ENCODE data around the gene PPP1R14C. TPM values are rescaled to one million over a fixed set of nuclear protein-coding genes. Genes with fewer than 3 reads are reported as not detected.

Gene PPP1R14C
- total RNA-seq, 2 donors from 2014 or later, result 0.95 to 1.3 TPM

DNA sequence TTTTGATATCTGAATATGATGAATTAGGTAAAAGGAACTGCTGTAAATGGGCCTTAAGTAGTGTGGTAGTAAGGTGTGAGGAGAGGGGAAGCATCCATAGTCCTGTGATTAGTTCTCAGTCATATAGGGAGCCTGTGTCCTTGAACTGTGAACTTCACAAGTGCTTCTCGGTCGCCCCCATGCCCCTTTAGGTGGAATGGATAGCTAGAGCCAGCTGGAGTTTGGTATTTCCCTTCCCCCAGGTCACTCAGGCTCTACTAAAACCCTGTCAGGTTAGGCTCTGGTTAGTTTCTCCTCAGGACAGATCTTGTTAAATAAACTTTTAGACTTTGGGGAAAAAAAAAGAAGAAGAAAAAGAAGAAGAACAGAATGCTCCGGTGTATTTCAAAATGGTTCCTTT, 82.0 kb downstream of the PPP1R14C start:
- H3K4me1 ChIP-seq (ENCODE audit: control insufficient read depth in 1 of 2, low read depth in 2 of 2), result peaks cover 0 to 9% of the 10 kb centered on the region in 2 donors
- no peak for ATAC-seq (ENCODE audit: insufficient number of reproducible peaks, low FRiP score, low read depth)
- H3K27ac ChIP-seq, result no peak overlapping the region

DNA sequence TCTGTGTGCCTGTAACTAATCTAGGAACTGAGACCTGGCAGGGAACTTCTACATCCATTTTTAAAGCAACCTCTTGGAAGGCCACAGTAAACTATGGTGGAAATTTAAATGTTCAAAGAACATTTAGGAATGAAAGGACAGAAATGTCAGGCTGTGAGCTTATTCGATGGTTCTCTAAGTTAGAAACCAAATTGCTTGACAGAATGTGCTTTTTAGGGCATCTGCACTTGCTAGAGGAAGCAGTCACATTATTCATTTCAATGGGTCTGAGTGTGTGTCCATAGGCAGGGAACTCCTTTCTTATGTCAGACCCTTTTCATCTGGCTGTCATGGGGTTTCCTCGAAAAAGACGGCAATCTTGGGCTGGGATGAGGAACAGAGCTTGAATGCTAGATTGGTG, 84.4 kb downstream of the PPP1R14C start:
- TF ChIP-seq, protein P1, sequence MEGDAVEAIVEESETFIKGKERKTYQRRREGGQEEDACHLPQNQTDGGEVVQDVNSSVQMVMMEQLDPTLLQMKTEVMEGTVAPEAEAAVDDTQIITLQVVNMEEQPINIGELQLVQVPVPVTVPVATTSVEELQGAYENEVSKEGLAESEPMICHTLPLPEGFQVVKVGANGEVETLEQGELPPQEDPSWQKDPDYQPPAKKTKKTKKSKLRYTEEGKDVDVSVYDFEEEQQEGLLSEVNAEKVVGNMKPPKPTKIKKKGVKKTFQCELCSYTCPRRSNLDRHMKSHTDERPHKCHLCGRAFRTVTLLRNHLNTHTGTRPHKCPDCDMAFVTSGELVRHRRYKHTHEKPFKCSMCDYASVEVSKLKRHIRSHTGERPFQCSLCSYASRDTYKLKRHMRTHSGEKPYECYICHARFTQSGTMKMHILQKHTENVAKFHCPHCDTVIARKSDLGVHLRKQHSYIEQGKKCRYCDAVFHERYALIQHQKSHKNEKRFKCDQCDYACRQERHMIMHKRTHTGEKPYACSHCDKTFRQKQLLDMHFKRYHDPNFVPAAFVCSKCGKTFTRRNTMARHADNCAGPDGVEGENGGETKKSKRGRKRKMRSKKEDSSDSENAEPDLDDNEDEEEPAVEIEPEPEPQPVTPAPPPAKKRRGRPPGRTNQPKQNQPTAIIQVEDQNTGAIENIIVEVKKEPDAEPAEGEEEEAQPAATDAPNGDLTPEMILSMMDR (IDR thresholded peaks at IDR 0.05), result no peak
- no peak for ATAC-seq (ENCODE audit: insufficient number of reproducible peaks, low FRiP score, low read depth)
- Histone ChIP-seq H3K4me3 (no peak overlapping the region), H3K36me3 (no peaks in the 10 kb centered on the region), H3K27me3 (replicated peaks; ENCODE audit: insufficient read depth) (no peaks in the 10 kb centered on the region), H3K27ac (no peak overlapping the region), H3K9me3 (no peaks in the 10 kb centered on the region), H3K4me1 (ENCODE audit: control insufficient read depth in 1 of 2, low read depth in 2 of 2) (no peaks in the 10 kb centered on the region)
- no peak for DNase-seq (ENCODE audit: low spot score)

More for the DNA sequence above, 82.0 kb downstream of the PPP1R14C start:
- Histone ChIP-seq H3K36me3 (no peaks in the 10 kb centered on the region), H3K27me3 (replicated peaks; ENCODE audit: insufficient read depth) (no peaks in the 10 kb centered on the region), H3K9me3 (no peaks in the 10 kb centered on the region), H3K4me3 (no peak overlapping the region)
- DNase-seq (ENCODE audit: low spot score), result no peak
- TF ChIP-seq, protein P1 (IDR thresholded peaks at IDR 0.05), result no peak

DNA sequence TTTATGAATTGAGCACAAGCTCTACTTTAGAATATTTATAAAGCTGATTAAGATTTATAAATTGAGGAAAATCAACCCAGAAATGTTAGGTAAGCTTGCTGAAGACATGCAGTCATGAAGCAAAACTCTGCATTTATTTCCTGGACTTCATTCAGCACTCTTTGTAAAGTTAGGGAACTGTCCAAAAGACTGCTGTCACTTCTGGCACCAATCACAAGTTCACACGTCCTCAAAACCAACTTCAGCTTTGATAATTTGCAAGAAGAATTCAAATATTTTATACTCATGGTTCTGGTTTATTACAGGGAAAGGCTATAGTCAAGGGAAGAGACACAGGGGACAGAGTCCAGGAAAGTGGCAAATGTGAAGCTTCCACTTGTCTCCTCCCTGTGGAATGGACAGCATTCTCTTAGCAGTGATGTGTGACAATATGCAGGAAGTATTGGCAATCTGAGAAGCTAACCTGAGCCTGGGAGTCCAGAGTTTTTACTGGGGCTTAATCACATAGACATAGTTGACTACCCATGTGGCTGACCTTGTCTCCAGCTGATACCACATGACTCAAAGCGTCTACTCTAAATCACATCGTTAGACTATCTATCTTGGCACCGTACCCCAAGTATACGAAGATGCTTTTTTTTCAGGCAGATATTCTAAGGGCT, 85.4 kb downstream of the PPP1R14C start:
- H3K9me3 ChIP-seq, result no peaks in the 10 kb centered on the region
- no peak for ATAC-seq (ENCODE audit: insufficient number of reproducible peaks, low FRiP score, low read depth)
- DNase-seq (ENCODE audit: low spot score), result no peak

GRCh38 chr6:150229436-150230163, 86.8 kb downstream of the PPP1R14C start:
- Histone ChIP-seq H3K27me3 (replicated peaks; ENCODE audit: insufficient read depth) (no peaks in the 10 kb centered on the region), H3K27ac (no peak overlapping the region), H3K9me3 (no peaks in the 10 kb centered on the region), H3K4me3 (no peak overlapping the region), H3K36me3 (no peaks in the 10 kb centered on the region), H3K4me1 (ENCODE audit: control insufficient read depth in 1 of 2, low read depth in 2 of 2) (no peaks in the 10 kb centered on the region)
- DNase-seq (ENCODE audit: low spot score) (no peak), ATAC-seq (ENCODE audit: insufficient number of reproducible peaks, low FRiP score, low read depth) (no peak)
- TF ChIP-seq, protein P1 (IDR thresholded peaks at IDR 0.05), result no peak

More for the DNA sequence above, 85.4 kb downstream of the PPP1R14C start:
- TF ChIP-seq, protein P1 (IDR thresholded peaks at IDR 0.05), result no peak
- Histone ChIP-seq H3K36me3 (no peaks in the 10 kb centered on the region), H3K4me1 (ENCODE audit: control insufficient read depth in 1 of 2, low read depth in 2 of 2) (no peaks in the 10 kb centered on the region), H3K4me3 (no peak overlapping the region), H3K27me3 (replicated peaks; ENCODE audit: insufficient read depth) (no peaks in the 10 kb centered on the region), H3K27ac (no peak overlapping the region)

DNA sequence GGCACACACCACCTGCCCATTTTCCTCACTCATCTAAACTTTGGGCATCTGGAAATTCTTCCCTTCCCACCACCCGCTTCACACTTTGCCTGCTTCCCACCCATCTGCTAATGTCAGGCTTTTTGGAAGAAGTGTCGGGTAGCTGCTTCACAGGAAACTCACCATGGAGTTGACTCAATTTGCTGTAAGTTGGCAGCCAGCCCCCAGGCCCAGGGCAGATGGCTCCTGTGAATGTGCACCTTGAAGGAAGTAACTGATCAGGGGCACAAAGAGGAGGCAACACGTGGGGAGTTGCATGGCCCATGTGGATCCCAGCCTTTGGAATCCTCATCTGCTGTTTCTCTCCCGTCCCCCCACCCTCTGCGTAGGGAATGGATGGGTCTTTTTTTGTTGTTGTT, 87.3 kb downstream of the PPP1R14C start:
- Histone ChIP-seq H3K4me3 (no peak overlapping the region), H3K27me3 (replicated peaks; ENCODE audit: insufficient read depth) (no peaks in the 10 kb centered on the region), H3K9me3 (no peaks in the 10 kb centered on the region), H3K4me1 (ENCODE audit: control insufficient read depth in 1 of 2, low read depth in 2 of 2) (no peaks in the 10 kb centered on the region), H3K27ac (no peak overlapping the region), H3K36me3 (no peaks in the 10 kb centered on the region)
- DNase-seq (ENCODE audit: low spot score), result no peak
- no peak for ATAC-seq (ENCODE audit: insufficient number of reproducible peaks, low FRiP score, low read depth)
- TF ChIP-seq, protein P1 (IDR thresholded peaks at IDR 0.05), result no peak

Measured in thoracic aorta (tissue), 2 donors.